ENCODE measurements around the gene MAL.

DNA sequence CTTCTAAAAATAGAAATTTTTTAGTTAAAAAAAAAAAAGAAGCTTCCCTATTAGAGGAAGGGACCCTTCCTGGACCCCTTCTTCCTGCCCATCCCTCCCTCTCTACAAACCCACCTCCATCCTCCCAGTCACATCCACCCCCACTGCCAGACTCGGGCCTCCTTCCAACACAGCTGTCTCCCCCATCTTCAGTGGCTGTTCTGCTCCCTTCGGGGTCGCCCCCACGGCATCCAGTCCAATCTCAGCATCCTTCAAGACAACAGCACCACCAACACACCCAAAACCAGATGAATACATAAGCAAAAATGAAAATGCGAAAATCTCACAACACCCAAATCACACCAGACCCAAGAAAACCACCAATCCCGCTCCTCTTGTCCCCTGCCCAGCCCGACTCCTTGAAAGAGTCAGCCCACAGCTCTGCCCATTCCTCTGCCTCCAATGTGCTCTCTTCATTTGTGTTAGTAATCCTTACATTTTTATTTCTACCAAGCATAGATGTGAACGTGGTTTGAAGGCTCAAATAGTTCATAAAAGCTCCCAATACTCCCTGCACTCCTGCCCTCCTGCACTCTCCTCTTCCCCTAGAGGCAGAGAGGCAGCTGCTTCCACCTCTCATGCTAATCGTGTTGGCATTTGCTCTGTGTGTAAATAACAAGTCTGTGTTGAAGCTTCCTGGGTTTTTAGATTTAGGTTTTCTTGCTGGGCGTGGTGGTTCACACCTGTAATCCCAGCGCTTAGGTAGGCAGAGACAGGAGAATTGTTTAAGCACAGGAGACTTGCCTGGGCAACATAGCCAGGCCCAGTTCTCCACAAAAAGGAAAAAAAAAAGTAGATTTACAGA lies 37.0 kb downstream of the MAL start:
- TF ChIP-seq, protein P1, sequence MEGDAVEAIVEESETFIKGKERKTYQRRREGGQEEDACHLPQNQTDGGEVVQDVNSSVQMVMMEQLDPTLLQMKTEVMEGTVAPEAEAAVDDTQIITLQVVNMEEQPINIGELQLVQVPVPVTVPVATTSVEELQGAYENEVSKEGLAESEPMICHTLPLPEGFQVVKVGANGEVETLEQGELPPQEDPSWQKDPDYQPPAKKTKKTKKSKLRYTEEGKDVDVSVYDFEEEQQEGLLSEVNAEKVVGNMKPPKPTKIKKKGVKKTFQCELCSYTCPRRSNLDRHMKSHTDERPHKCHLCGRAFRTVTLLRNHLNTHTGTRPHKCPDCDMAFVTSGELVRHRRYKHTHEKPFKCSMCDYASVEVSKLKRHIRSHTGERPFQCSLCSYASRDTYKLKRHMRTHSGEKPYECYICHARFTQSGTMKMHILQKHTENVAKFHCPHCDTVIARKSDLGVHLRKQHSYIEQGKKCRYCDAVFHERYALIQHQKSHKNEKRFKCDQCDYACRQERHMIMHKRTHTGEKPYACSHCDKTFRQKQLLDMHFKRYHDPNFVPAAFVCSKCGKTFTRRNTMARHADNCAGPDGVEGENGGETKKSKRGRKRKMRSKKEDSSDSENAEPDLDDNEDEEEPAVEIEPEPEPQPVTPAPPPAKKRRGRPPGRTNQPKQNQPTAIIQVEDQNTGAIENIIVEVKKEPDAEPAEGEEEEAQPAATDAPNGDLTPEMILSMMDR (IDR thresholded peaks at IDR 0.05): no peak
- TF ChIP-seq POLR2A (IDR thresholded peaks at IDR 0.05): no peak

Data from Peyer's patch (tissue), 4 donors.